NCI-H1092 treated with DMSO at 0.1 percent for 48 hours (cell line): ENCODE results near the gene GRM6.

Source experiments
- DNase-seq: peaks from one replicate; lab custom pipeline; 2025; lab: John Stamatoyannopoulos, UW

GRM6 gene

DNA sequence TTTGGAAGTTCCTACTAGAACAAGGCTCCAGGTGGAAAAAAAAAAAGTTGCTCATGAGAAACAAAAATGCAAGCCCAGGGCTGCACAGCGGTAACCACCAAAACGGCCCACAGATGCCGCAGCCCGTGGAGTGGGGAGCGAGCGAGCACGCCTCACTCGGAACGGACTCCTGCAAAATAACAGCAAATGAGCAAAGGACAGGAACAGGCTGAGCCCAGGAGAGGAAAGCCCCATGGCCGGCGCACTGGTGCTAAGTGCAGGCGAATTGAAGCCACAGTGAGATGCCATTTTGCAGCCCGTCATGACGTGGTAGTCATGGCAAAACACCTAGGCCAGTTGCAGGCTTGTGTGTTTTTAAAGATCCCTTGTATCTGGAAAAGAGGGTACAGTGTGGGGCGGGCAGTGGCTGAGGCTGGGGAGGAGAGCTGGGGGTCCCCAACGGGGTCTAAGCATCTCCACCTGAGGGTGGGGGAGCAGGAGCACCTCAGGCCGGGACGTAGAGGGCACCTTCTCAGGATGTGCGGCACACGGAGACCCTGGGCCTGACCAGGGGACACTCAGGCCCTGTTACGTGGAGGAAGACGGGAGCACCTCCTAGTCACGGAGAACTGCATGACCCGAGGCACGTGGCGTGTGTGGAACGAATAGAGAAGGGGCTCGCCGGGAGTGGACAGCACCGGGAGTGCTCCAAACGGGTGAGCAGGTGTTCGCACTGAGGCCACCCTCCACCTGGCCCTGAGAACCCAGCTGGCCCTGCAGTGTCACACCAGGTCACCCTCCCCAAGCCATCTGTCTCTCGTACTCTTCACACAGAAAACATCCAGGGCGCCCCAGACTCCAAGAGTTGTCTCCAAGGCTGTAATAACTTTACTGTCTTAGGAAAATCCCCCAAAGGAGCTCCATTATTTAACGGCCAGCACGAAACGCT, 10.7 kb downstream of the GRM6 start:
- no peak for DNase-seq

DNA sequence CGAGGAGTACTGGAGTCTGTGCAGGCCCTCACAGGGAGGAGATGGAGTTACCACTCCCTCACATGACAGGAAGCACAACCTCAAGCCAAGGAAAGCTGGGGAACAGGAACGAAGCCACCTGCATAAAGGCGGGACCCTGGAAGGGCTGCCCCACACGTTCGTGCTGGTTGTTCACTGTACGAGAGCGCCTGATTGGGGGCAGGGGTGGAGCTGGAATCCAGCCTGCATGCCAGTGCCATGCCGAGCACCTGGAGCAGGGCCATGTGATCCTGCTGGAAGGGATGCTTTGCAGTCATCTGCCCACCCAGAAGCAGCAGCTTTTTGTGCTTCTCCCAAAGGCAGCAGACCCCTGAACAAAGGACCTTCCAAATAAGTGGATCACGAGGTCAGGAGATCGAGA, 11.4 kb downstream of the GRM6 start:
- DNase-seq: no peak

DNA sequence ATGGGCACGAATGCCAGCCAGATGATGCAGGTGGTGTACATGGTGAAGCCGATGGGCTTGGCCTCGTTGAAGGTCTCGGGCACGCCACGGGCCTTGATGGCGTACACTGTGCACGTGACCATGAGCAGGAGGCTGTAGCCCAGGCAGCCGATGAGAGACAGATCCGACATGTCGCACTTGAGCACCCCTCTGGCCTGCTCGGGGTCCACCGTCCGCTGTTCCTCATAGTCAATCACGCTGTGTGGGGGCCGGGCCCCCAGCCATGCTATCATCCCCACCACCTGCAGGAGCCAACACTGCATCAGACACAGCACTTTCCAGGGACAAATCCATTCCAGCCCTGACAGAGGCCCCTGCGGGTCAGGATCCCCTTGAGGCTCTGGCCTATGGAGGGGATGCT, 12.2 kb downstream of the GRM6 start:
- DNase-seq: no peak

DNA sequence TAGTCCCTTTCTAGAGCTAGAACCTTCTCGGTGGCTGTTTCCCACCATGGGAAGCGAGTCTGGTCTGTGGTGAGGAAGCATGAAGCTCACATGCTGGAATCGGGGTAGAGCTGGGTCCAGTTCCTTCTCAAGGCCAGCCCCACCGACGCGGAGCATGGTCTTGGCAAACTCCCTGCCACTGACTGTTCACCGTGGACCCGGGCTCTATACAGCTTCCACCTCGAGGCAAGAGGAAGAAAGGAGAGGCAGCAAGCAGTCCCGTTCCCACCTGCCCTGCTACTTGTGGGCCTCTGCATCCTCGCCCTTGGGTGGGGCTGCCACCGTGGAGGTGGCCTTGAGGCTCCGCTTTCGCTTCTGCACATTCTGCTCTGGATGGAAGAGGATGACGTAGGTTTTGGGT, 13.7 kb downstream of the GRM6 start:
- DNase-seq: no peak

DNA sequence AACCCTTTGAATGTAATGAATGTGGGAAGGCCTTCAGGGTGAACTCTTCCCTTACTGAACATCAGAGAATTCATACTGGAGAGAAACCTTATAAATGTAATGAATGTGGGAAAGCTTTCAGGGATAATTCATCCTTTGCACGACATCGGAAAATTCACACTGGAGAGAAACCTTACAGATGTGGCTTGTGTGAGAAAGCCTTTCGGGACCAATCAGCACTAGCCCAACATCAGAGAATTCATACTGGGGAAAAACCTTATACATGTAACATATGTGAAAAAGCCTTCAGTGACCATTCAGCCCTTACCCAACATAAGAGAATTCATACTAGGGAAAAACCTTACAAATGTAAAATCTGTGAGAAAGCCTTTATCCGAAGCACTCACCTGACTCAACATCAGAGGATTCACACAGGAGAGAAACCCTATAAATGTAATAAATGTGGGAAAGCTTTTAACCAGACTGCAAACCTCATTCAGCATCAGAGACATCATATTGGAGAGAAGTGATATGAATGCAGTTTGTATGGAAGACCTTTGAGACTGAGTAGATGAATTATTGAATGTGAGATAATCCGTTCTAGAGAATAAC, 29.6 kb downstream of the GRM6 start:
- DNase-seq: no peak

DNA sequence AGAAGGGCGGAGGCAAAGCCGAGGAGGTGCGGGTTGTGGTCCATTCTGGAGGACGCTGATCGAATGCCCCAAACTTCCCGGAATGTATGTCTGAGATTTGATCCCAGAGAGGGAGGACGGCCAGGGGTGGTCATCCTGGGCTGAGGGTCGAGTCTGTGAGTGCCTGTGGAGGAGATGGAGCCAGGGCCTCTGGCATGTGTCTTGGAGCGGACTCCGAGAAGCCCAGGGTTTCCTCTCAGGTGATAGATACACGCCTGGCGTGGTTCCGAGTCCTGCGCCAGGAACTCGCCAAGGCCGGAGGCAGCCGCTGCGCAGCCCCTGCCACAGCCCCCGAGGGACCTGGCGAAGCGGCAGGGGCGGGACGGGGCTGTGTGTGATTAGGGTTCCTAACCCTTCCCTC, 53.8 kb downstream of the GRM6 start:
- DNase-seq: no peak

DNA sequence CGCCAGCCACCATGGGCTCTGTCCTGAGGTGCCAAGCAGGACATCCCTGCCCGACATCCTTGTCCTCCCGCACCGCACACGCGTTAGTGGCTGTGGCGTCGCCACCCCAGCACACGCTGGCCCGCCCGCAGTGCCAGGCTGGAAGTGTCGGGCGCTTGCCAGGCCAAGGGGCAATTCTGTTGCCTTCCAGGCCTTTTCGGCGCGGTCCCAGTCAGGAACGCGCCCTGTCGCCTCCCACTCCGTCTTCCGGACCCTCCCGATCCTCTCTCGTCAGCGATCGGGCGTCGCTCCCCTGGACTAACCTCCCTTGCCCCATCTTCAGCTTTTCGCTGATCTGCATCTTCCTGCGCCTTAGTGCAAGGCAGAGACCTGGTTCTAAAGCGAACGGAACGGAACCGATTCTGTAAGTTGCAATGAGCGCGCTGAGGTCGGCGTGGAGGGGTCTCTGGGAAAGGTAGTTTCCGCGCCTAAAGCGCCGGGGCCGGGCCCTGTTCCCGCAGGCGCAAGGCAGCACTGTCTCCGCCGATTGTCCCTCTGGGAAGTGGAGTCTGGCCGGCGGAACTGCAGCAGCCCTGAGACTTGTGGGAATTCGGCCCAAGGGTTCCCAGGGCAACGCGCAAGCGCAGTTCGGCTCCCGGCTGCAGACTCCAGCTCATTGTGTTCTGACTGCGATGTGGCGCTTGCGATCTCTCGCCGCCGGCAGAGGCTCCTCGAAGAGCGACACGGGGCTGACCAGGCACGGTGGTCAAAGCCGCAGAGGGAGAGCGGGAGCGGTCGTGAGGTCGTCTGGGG, 54.4 kb downstream of the GRM6 start, which contains the start of gene ZNF454:
Gene ZNF454 (plus strand): TSS at position 630 of the 792 bp plus-strand sequence. CDS start 1,594 bp downstream, outside the sequence.
- DNase-seq: peak; percentile 87

DNA sequence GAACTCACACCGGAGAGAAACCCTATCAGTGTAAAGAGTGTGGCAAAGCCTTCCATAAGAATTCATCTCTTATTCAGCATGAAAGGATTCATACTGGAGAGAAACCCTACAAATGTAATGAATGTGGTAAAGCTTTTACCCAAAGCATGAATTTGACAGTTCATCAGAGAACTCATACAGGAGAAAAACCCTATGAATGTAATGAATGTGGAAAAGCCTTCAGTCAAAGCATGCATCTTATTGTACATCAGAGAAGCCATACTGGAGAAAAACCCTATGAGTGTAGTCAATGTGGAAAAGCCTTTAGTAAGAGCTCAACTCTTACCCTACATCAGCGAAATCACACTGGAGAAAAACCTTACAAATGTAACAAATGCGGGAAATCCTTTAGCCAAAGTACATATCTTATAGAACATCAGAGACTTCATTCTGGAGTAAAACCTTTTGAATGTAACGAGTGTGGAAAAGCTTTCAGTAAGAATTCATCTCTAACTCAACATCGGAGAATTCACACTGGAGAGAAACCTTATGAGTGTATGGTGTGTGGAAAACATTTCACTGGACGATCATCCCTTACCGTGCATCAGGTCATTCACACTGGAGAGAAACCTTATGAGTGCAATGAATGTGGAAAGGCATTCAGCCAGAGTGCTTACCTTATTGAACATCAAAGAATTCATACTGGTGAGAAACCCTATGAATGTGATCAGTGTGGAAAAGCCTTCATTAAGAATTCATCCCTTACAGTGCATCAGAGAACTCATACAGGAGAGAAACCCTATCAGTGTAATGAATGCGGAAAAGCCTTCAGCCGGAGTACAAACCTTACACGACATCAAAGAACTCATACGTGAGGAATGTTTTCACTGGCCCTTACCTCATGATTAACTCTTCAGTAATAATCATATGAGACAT, 63.0 kb downstream of the GRM6 start:
- DNase-seq: no peak
